ENCODE data around the gene TMEM198.
A peak's percentile ranks its signal among the peaks of the same experiment; 100 is the strongest.

Gene TMEM198

GRCh38 chr2:219497495-219498279 is 46.1 kb upstream of the TMEM198 start:
- no peak for TF ChIP-seq CTCF (IDR thresholded peaks at IDR 0.05; ENCODE audit: low read depth, low read length, missing control alignments)
- no peak for DNase-seq (ENCODE audit: low read depth)
- in situ Hi-C loops (cut with HindIII; ENCODE audit: low sequenced_read_pairs) = no loop called here
- peak overlapping the region; percentile 67 for H3K4me3 ChIP-seq (ENCODE audit: low read depth, low read length)

- TF ChIP-seq CTCF (IDR thresholded peaks at IDR 0.05; ENCODE audit: low read depth, low read length, missing control alignments) = peak; percentile 5
- peak; percentile 97 for DNase-seq (ENCODE audit: low read depth)
- in situ Hi-C loops (cut with HindIII; ENCODE audit: low sequenced_read_pairs) = no loop called here
- peak within 1 kb of the TSS; percentile 67 for H3K4me3 ChIP-seq (ENCODE audit: low read depth, low read length)
These were observed 45.4 kb upstream of the TMEM198 start, which contains the start of gene GMPPA for GRCh38 chr2:219498280-219499057. Gene GMPPA, plus strand, starts transcription at chr2:219498891. Its CDS starts 1,085 bp downstream, at chr2:219499976.

GRCh38 chr2:219499058-219499307 is 44.8 kb upstream of the TMEM198 start:
- no peak for TF ChIP-seq CTCF (IDR thresholded peaks at IDR 0.05; ENCODE audit: low read depth, low read length, missing control alignments)
- H3K4me3 ChIP-seq (ENCODE audit: low read depth, low read length) = peak overlapping the region; percentile 67
- no peak for DNase-seq (ENCODE audit: low read depth)
- in situ Hi-C loops (cut with HindIII; ENCODE audit: low sequenced_read_pairs) = no loop called here

GRCh38 chr2:219499555-219499954 is 44.3 kb upstream of the TMEM198 start:
- no peak for TF ChIP-seq CTCF (IDR thresholded peaks at IDR 0.05; ENCODE audit: low read depth, low read length, missing control alignments)
- in situ Hi-C loops (cut with HindIII; ENCODE audit: low sequenced_read_pairs) = no loop called here
- peak overlapping the region; percentile 67 for H3K4me3 ChIP-seq (ENCODE audit: low read depth, low read length)
- DNase-seq (ENCODE audit: low read depth) = no peak

- TF ChIP-seq CTCF (IDR thresholded peaks at IDR 0.05; ENCODE audit: low read depth, low read length, missing control alignments) = peak; percentile 41
- H3K4me3 ChIP-seq (ENCODE audit: low read depth, low read length) = no peak overlapping the region
- DNase-seq (ENCODE audit: low read depth) = no peak
- in situ Hi-C loops (cut with HindIII; ENCODE audit: low sequenced_read_pairs) = no loop called here
These were observed 43.7 kb upstream of the TMEM198 start for GRCh38 chr2:219500135-219500534.

- in situ Hi-C loops (cut with HindIII; ENCODE audit: low sequenced_read_pairs) = no loop called here
- H3K4me3 ChIP-seq (ENCODE audit: low read depth, low read length) = no peak overlapping the region
- DNase-seq (ENCODE audit: low read depth) = no peak
- no peak for TF ChIP-seq CTCF (IDR thresholded peaks at IDR 0.05; ENCODE audit: low read depth, low read length, missing control alignments)
These were observed 42.0 kb upstream of the TMEM198 start for GRCh38 chr2:219501849-219502248.

Measured in astrocyte of the cerebellum (primary cell).